Erythroblast (primary cell): ENCODE measurements around the gene TCF4.

Experiments
- GATA1 ChIP-seq: IDR thresholded peaks from 2 replicates; pipeline ENCODE4 v1.6.1; 2011; ENCODE audit warnings: low read depth, mild to moderate bottlenecking, control low read depth, low read length, moderate library complexity
- POLR2A ChIP-seq: IDR thresholded peaks from 2 replicates; pipeline ENCODE4 v1.6.1; 2011; ENCODE audit warnings: mild to moderate bottlenecking, low read length

- TF ChIP-seq POLR2A: no peak
- TF ChIP-seq GATA1: no peak
Measured at GRCh38 chr18:55587418-55588110, 428 bp downstream of the TCF4 start.
